Cardiac muscle cell (in vitro differentiated cells and primary cell): ENCODE measurements around the gene GOLGA6L7. TPM values are rescaled to one million over a fixed set of nuclear protein-coding genes. Genes with fewer than 3 reads are reported as not detected.
"Not testable (repeated sequence)": the region's sequence is repeated elsewhere in the genome, so short reads cannot be mapped to it uniquely, and the experiment has no call there.

Experiments
- DNase-seq, 2 donors: peaks; one replicate each; pipeline versions ENCODE4 v3.0.0 to v3.0.0-alpha.2; 2010 to 2017; ENCODE audit warnings: low read depth in 1 of 2, low spot score in 1 of 2
- H3K27ac ChIP-seq: fragments of 200-600 bp; sonication (generic); 2 replicates; pipeline ENCODE4 v1.5.1; 2016
- H3K27me3 ChIP-seq: fragments of 200-600 bp; sonication (generic); 2 replicates; pipeline ENCODE4 v1.6.0; 2016; ENCODE audit warnings: control low read depth
- H3K36me3 ChIP-seq: fragments of 200-600 bp; sonication (generic); 2 replicates; pipeline ENCODE4 v1.5.1; 2016; ENCODE audit warnings: control low read depth
- H3K4me1 ChIP-seq: fragments of 200-600 bp; sonication (generic); 2 replicates; pipeline ENCODE4 v1.8.1; 2017; ENCODE audit warnings: low read depth, mild to moderate bottlenecking, mixed run types
- H3K4me3 ChIP-seq: fragments of 200-600 bp; sonication (generic); 2 replicates; pipeline ENCODE4 v1.5.1; 2016; ENCODE audit warnings: mild to moderate bottlenecking
- H3K9me3 ChIP-seq: fragments of 200-600 bp; sonication (generic); 2 replicates; pipeline ENCODE4 v1.5.1; 2017; ENCODE audit warnings: low read depth, mild to moderate bottlenecking, control low read depth
- CTCF ChIP-seq: IDR thresholded peaks from 2 replicates; pipeline ENCODE4 v1.5.1; 2012; ENCODE audit warnings: low read depth, mild to moderate bottlenecking, low read length
- polyA plus RNA-seq: library from polyadenylated mRNA; unstranded; fragments of >200 nt; fragmentation: Nextera tagmentation; extraction: Ambion mirVana; gene quantifications from 2 replicates; pipeline ENCODE4 v1.2.1, GENCODE V29; 2016
- total RNA-seq: library from RNA; depleted of rRNA; stranded (reverse); fragments of >200 nt; gene quantifications from 2 replicates; pipeline ENCODE4 v1.2.3, GENCODE V29; 2016

GOLGA6L7 gene
- total RNA-seq = not detected in 2 replicates
- polyA plus RNA-seq = 0.52 and 0.59 TPM in 2 replicates

- not testable (repeated sequence) for H3K4me1 ChIP-seq, H3K27ac ChIP-seq, H3K4me3 ChIP-seq, H3K27me3 ChIP-seq, H3K9me3 ChIP-seq, DNase-seq, H3K36me3 ChIP-seq
These were observed at the start of gene GOLGA6L7 for GRCh38 chr15:28848521-28848920. TSS of gene GOLGA6L7 (minus strand) at chr15:28848644. CDS start at chr15:28848549, 95 bp downstream.

- DNase-seq = no peak
- H3K4me3 ChIP-seq = no peak overlapping the region
- H3K9me3 ChIP-seq = no peaks in the 10 kb centered on the region
- H3K36me3 ChIP-seq = no peaks in the 10 kb centered on the region
- no peaks in the 10 kb centered on the region for H3K27me3 ChIP-seq
- no peaks in the 10 kb centered on the region for H3K4me1 ChIP-seq
- H3K27ac ChIP-seq = no peak overlapping the region
- TF ChIP-seq CTCF = no peak
These were observed 49.6 kb upstream of the GOLGA6L7 start for GRCh38 chr15:28897861-28898585.

GRCh38 chr15:28896951-28897350 lies 48.5 kb upstream of the GOLGA6L7 start:
- Histone ChIP-seq H3K4me1 (no peaks in the 10 kb centered on the region), H3K27ac (no peak overlapping the region), H3K4me3 (no peak overlapping the region), H3K36me3 (no peaks in the 10 kb centered on the region), H3K9me3 (no peaks in the 10 kb centered on the region), H3K27me3 (no peaks in the 10 kb centered on the region)
- DNase-seq = peak in 1 of 2 donors; percentile 80
- no peak for TF ChIP-seq CTCF

GRCh38 chr15:28895566-28895965 lies 47.1 kb upstream of the GOLGA6L7 start:
- Histone ChIP-seq H3K4me1 (no peaks in the 10 kb centered on the region), H3K4me3 (no peak overlapping the region), H3K36me3 (no peaks in the 10 kb centered on the region), H3K27ac (no peak overlapping the region), H3K9me3 (no peaks in the 10 kb centered on the region), H3K27me3 (no peaks in the 10 kb centered on the region)
- no peak for DNase-seq
- no peak for TF ChIP-seq CTCF

GRCh38 chr15:28895146-28895545 lies 46.7 kb upstream of the GOLGA6L7 start:
- no peak overlapping the region for H3K27ac ChIP-seq
- no peaks in the 10 kb centered on the region for H3K27me3 ChIP-seq
- TF ChIP-seq CTCF = no peak
- no peaks in the 10 kb centered on the region for H3K9me3 ChIP-seq
- no peaks in the 10 kb centered on the region for H3K36me3 ChIP-seq
- no peaks in the 10 kb centered on the region for H3K4me1 ChIP-seq
- DNase-seq = no peak
- no peak overlapping the region for H3K4me3 ChIP-seq

GRCh38 chr15:28894631-28895030 lies 46.2 kb upstream of the GOLGA6L7 start:
- no peaks in the 10 kb centered on the region for H3K9me3 ChIP-seq
- no peaks in the 10 kb centered on the region for H3K4me1 ChIP-seq
- no peak for TF ChIP-seq CTCF
- H3K27ac ChIP-seq = no peak overlapping the region
- H3K4me3 ChIP-seq = no peak overlapping the region
- no peak for DNase-seq
- H3K27me3 ChIP-seq = no peaks in the 10 kb centered on the region
- no peaks in the 10 kb centered on the region for H3K36me3 ChIP-seq
